HepG2 (cell line): ENCODE data around the gene SPC24. TPM values are rescaled to one million over a fixed set of nuclear protein-coding genes. Genes with fewer than 3 reads are reported as not detected.

Source experiments
- ATAC-seq: fragments of 200-7000 bp; cut with Tn5 transposase; 3 replicates; pipeline ENCODE4 v1.9.1; 2020; ENCODE audit warnings: mild to moderate bottlenecking, moderate library complexity
- BruUV-seq: library from RNA; stranded (reverse); fragments of 400-500 nt; replicated peaks from 2 replicates; lab custom pipeline; 2021; lab: Mats Ljungman, UMichigan
- CTCF ChIA-PET: fragments of 300-600 bp; formaldehyde crosslinking; extraction: SDS; loops from one replicate; lab custom pipeline; 2021; ENCODE audit warnings: low total read pairs, inconsistent platforms, low intra/inter-chr PET ratio; lab: Yijun Ruan, JAX
- POLR2A ChIA-PET: fragments of 350-600 bp; sonication (Branson Sonifier 250); formaldehyde crosslinking; loops from one replicate; lab custom pipeline; 2020; ENCODE audit warnings: antibody characterized with exemption, inconsistent platforms; lab: Yijun Ruan, JAX
- DNase-seq: peaks from one replicate; pipeline ENCODE4 v3.0.0-alpha.2; 2015; ENCODE audit warnings: low spot score
- FAIRE-seq: peaks from 3 replicates; lab custom pipeline; 2011; peaks lifted over from hg19 to GRCh38; lab: Jason Lieb, UNC
- H2AFZ ChIP-seq: one replicate; pipeline ENCODE4 v1.6.1; 2011; ENCODE audit warnings: low read length, inconsistent platforms
- H3K27ac ChIP-seq: fragments of 300-600 bp; 3 replicates; pipeline ENCODE4 v1.8.0; 2011; ENCODE audit warnings: mixed run types, mild to moderate bottlenecking, mixed read lengths, low read length, inconsistent platforms; ENCODE audit not compliant: insufficient read depth; ENCODE audit errors: extremely low read length
- H3K27me3 ChIP-seq, 2 experiments: fragments of 200-600 bp in 1 of 2; 2 replicates in 1 of 2; 3 replicates in 1 of 2; pipeline versions ENCODE4 v1.6.0 to v1.8.0; 2011; ENCODE audit warnings: low read length in 2 of 2, mild to moderate bottlenecking in 2 of 2, moderate library complexity in 2 of 2, inconsistent platforms in 1 of 2; ENCODE audit not compliant: insufficient read depth in 2 of 2, control insufficient read depth in 1 of 2
- H3K36me3 ChIP-seq, 2 experiments: fragments of 200-600 bp in 1 of 2; replicated peaks in 1 of 2; 2 replicates in 1 of 2; 3 replicates in 1 of 2; pipeline versions ENCODE4 v1.5.1 to v1.8.0; 2011; ENCODE audit warnings: low read length in 2 of 2, inconsistent platforms in 1 of 2; ENCODE audit not compliant: insufficient read depth in 2 of 2, control insufficient read depth in 1 of 2
- H3K4me1 ChIP-seq: 2 replicates; pipeline ENCODE4 v1.5.1; 2012; ENCODE audit warnings: low read length, inconsistent platforms; ENCODE audit not compliant: insufficient read depth
- H3K4me2 ChIP-seq: 2 replicates; pipeline ENCODE4 v1.6.0; 2011; ENCODE audit warnings: low read depth, low read length, inconsistent platforms
- H3K4me3 ChIP-seq, 3 experiments: fragments of 200-600 bp in 1 of 3; sonication (generic), shearing (Covaris generic) in 1 of 3; replicated peaks in 1 of 3; 2 replicates each; pipeline ENCODE4 v1.5.1; 2011 to 2016; ENCODE audit warnings: low read length in 3 of 3, inconsistent platforms in 2 of 3, low read depth in 2 of 3, mild to moderate bottlenecking in 2 of 3, control low read depth in 1 of 3, mixed read lengths in 1 of 3; ENCODE audit not compliant: insufficient read depth in 1 of 3
- H3K79me2 ChIP-seq: one replicate; pipeline ENCODE4 v1.6.1; 2011; ENCODE audit warnings: low read length, inconsistent platforms; ENCODE audit not compliant: insufficient read depth
- H3K9ac ChIP-seq: 2 replicates; pipeline ENCODE4 v1.6.0; 2011; ENCODE audit warnings: mild to moderate bottlenecking, low read depth, low read length, inconsistent platforms; ENCODE audit not compliant: insufficient read depth
- H3K9me3 ChIP-seq: 2 replicates; pipeline ENCODE4 v1.5.1; 2012; ENCODE audit warnings: mild to moderate bottlenecking, low read length
- H4K20me1 ChIP-seq: 2 replicates; pipeline ENCODE4 v1.6.0; 2011; ENCODE audit warnings: inconsistent platforms, mild to moderate bottlenecking, low read length, moderate library complexity; ENCODE audit not compliant: insufficient read depth
- BHLHE40 ChIP-seq: IDR thresholded peaks from 2 replicates; pipeline ENCODE4 v1.6.1; 2011; ENCODE audit warnings: low read length, improper control_type of control experiment
- CSRNP2 ChIP-seq: sonication (generic); formaldehyde crosslinking; conservative IDR thresholded peaks from 2 replicates; pipeline ENCODE4 v1.8.0; 2022; ENCODE audit warnings: low read depth, missing genetic modification reagents
- CTCF ChIP-seq: sonication (generic); formaldehyde crosslinking; IDR thresholded peaks from 2 replicates; pipeline ENCODE4 v1.5.0; 2020; ENCODE audit warnings: mild to moderate bottlenecking, missing genetic modification reagents, moderate library complexity
- FOSL2 ChIP-seq: sonication (generic); formaldehyde crosslinking; IDR thresholded peaks from 2 replicates; pipeline ENCODE4 v1.4.0; 2020; ENCODE audit warnings: missing genetic modification reagents
- FOXM1 ChIP-seq: sonication (generic); formaldehyde crosslinking; IDR thresholded peaks from 2 replicates; pipeline ENCODE4 v1.5.0; 2020; ENCODE audit warnings: missing genetic modification reagents
- HNRNPK ChIP-seq: fragments of 200-400 bp; formaldehyde crosslinking; IDR thresholded peaks from 2 replicates; pipeline ENCODE4 v1.6.1; 2018; ENCODE audit warnings: low read length, low read depth, moderate library complexity, mild to moderate bottlenecking; ENCODE audit not compliant: poor library complexity, severe bottlenecking
- KDM2A ChIP-seq: sonication (generic); formaldehyde crosslinking; IDR thresholded peaks from 2 replicates; pipeline ENCODE4 v1.4.0; 2020; ENCODE audit warnings: low read depth, missing genetic modification reagents, borderline replicate concordance
- LCORL ChIP-seq, 2 experiments: fragments of 450-650 bp in 1 of 2; sonication (generic) in 1 of 2; formaldehyde crosslinking in 1 of 2; IDR thresholded peaks; 2 replicates each; pipeline versions ENCODE4 v1.5.0 to v1.6.1; 2017 to 2020; ENCODE audit warnings: antibody characterized with exemption in 1 of 2, missing genetic modification reagents in 1 of 2
- MYC ChIP-seq: sonication (generic); formaldehyde crosslinking; IDR thresholded peaks from 2 replicates; pipeline ENCODE4 v1.9.0; 2021; ENCODE audit warnings: missing genetic modification reagents, borderline replicate concordance
- PATZ1 ChIP-seq: sonication (generic); formaldehyde crosslinking; IDR thresholded peaks from 2 replicates; pipeline ENCODE4 v1.4.0; 2020; ENCODE audit warnings: missing genetic modification reagents
- RAD21 ChIP-seq: fragments of 450-650 bp; formaldehyde crosslinking; IDR thresholded peaks from 2 replicates; pipeline ENCODE4 v1.5.0; 2020; ENCODE audit warnings: mild to moderate bottlenecking
- RARA ChIP-seq: IDR thresholded peaks from 2 replicates; pipeline ENCODE4 v1.6.1; 2016; ENCODE audit warnings: missing genetic modification reagents, missing compliant biosample characterization
- SP5 ChIP-seq: IDR thresholded peaks from 2 replicates; pipeline ENCODE4 v1.6.1; 2016; ENCODE audit warnings: low read depth, borderline replicate concordance
- STAG1 ChIP-seq: sonication (generic); formaldehyde crosslinking; IDR thresholded peaks from 2 replicates; pipeline ENCODE4 v1.4.0; 2020; ENCODE audit warnings: missing genetic modification reagents
- U2AF1 ChIP-seq: fragments of 200-400 bp; formaldehyde crosslinking; optimal IDR thresholded peaks from 2 replicates; pipeline ENCODE3; 2017; ENCODE audit warnings: mild to moderate bottlenecking, low read depth, low read length
- XBP1 ChIP-seq: sonication (generic); formaldehyde crosslinking; IDR thresholded peaks from 2 replicates; pipeline ENCODE4 v1.5.0; 2020; ENCODE audit warnings: missing genetic modification reagents
- ZNF850 ChIP-seq: sonication (generic); formaldehyde crosslinking; conservative IDR thresholded peaks from 2 replicates; pipeline ENCODE4 v1.9.0; 2021; ENCODE audit warnings: mild to moderate bottlenecking, missing genetic modification reagents
- ZZZ3 ChIP-seq: sonication (generic); formaldehyde crosslinking; IDR thresholded peaks from 2 replicates; pipeline ENCODE4 v1.4.0; 2020; ENCODE audit warnings: missing genetic modification reagents, mild to moderate bottlenecking, borderline replicate concordance
- WGBS: methylation state at CpG from one replicate; pipeline ENCODE4 v1.1.6; 2017; ENCODE audit warnings: low lambda C conversion rate; 5-methylcytosine and 5-hydroxymethylcytosine counted together
- in situ Hi-C: cut with HindIII; loops from 2 replicates; pipeline ENCODE4 v1.10.0; 2017; ENCODE audit warnings: low pct_unique_long_range_greater_than_20kb; ENCODE audit not compliant: extremely low pct_ligation_motif_present
- intact Hi-C: fragments of 100-400 bp; cut with micrococcal nuclease; formaldehyde crosslinking; loops from one replicate; pipeline ENCODE4 v1.10.0; 2022; ENCODE audit not compliant: unreplicated experiment
- polyA plus RNA-seq, 8 experiments: library from polyadenylated mRNA; depleted of rRNA in 3 of 8; stranded (reverse) in 7 of 8; unstranded in 1 of 8; fragments of >200 nt; fragmentation: Illumina TruSeq in 4 of 8; extraction: Trizol in 4 of 8; gene quantifications; 2 replicates each; pipeline versions ENCODE4 v1.2.1 to v1.2.3, GENCODE V29; 2011 to 2016; ENCODE audit warnings: low read depth in 4 of 8, missing spikeins in 1 of 8, mixed read lengths in 1 of 8; ENCODE audit not compliant: insufficient read depth in 1 of 8
- total RNA-seq, 5 experiments: library from RNA; depleted of rRNA; stranded (reverse); fragments of >200 nt; fragmentation: Illumina TruSeq; extraction: Trizol; gene quantifications; 2 replicates each; pipeline ENCODE4 v1.2.3, GENCODE V29; 2016; ENCODE audit warnings: low read depth in 1 of 5

Gene SPC24
- total and polyA plus RNA-seq, 2 of the 13 experiments (the other 11 are each of a cell fraction or from before 2014, with no cell fraction given) = 10.0 to 46.2 TPM

- H3K4me1 ChIP-seq = peaks cover 5% of the 10 kb centered on the region
- WGBS = 93% methylated on average over 13 of the region's 17 CpGs
- ATAC-seq (peak; percentile 77), DNase-seq (peak; percentile 35), FAIRE-seq (no peak)
- H3K27ac ChIP-seq = no peak overlapping the region
- no peak overlapping the region for H3K9ac ChIP-seq
- no peak overlapping the region for H3K4me3 ChIP-seq
- ChIA-PET CTCF (interaction anchor here (0.7 to 3.5 kb wide), 6 partner anchors 65 to 168 kb away, joined by 3 to 53 read pairs (median 4); no protein-coding TSS in a partner anchor), POLR2A (interaction anchor here (0.6 to 1.3 kb wide), 2 partner anchors 66 to 329 kb away, joined by 3 read pairs; no protein-coding TSS in a partner anchor)
- H3K79me2 ChIP-seq = no peaks in the 10 kb centered on the region
- no TSS peak for BruUV-seq
- H3K9me3 ChIP-seq = no peaks in the 10 kb centered on the region
- no peak overlapping the region for H2AFZ ChIP-seq
- in situ Hi-C loops = loop anchor here (5.0 kb wide), 1 partner anchor 66 kb away; no protein-coding TSS in a partner anchor
- intact Hi-C loops = loop anchor here (1.0 kb wide), 1 partner anchor 65 kb away; no protein-coding TSS in a partner anchor
- H3K36me3 ChIP-seq = peaks cover 2 to 7% of the 10 kb centered on the region in 2 experiments; a peak in 2 of 5 replicates
- no peaks in the 10 kb centered on the region for H3K27me3 ChIP-seq
- H3K4me2 ChIP-seq = no peak overlapping the region
- H4K20me1 ChIP-seq = no peaks in the 10 kb centered on the region
- TF ChIP-seq FOSL2 (peak; percentile 77), HNRNPK (peak; percentile 89), SP5 (CRISPR knock-in tag) (0 out of 2 replicates have a peak, but pooled peaks have one; percentile 22), FOXM1 (no peak), PATZ1 (CRISPR knock-in tag) (peak; percentile 78; the same call in 1 of the 2 replicates), KDM2A (CRISPR knock-in tag) (peak; percentile 35; the same call in 1 of the 2 replicates), U2AF1 (no peak), LCORL (IDR thresholded peaks at IDR 0.05) (no peak), LCORL (CRISPR knock-in tag; IDR thresholded peaks at IDR 0.05) (0 out of 2 replicates have a peak, but pooled peaks have one; percentile 29), MYC (CRISPR knock-in tag) (0 out of 2 replicates have a peak, but pooled peaks have one; percentile 17), ZNF850 (CRISPR knock-in tag) (no peak), BHLHE40 (peak; percentile 28; the same call in 1 of the 2 replicates), RARA (CRISPR knock-in tag) (peak; percentile 44; the same call in 1 of the 2 replicates), ZZZ3 (no peak), RAD21 (CRISPR knock-in tag) (peak; percentile 76), XBP1 (CRISPR knock-in tag) (no peak), CSRNP2 (CRISPR knock-in tag) (no peak), CTCF (CRISPR knock-in tag) (peak; percentile 90), STAG1 (CRISPR knock-in tag) (peak; percentile 89)
These were observed 47.9 kb upstream of the SPC24 start for GRCh38 chr19:11203194-11204075.
